ENCODE data around the gene FAM228B. TPM values are rescaled to one million over a fixed set of nuclear protein-coding genes. Genes with fewer than 3 reads are reported as not detected.

The FAM228B gene
- total RNA-seq, 6 experiments from 2014 or later: 8.3 to 11.8 (median 8.9) TPM

DNA sequence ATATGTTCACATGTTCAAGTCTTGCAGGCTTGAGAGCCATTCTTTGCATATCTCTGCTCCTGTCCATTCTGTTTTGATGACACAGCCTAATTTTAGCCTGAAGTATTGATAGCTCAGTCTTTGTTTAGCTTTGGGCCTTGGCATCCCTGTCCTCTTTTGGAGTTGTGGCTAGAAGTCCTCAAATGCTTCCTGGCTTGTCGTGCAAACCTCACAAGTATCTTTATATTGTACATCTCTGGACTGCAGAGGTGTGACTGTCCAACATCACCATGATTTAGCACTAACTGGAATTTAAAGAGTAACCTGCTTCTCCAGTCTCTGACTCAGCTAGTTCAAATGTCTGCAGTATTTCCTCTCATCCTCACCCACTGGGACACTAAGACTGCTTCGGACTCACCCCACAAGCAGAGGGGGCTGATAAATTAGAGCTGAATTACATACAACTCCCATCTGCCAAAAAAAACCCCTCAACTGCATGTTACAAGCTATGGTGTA lies 11.8 kb upstream of the FAM228B start:
- peak; percentile 14 for DNase-seq
- peaks cover 32% of the 10 kb centered on the region for H3K36me3 Mint-ChIP-seq (ENCODE audit: low read depth)
- H3K9me3 Mint-ChIP-seq: peaks cover 13% of the 10 kb centered on the region; the same call in 1 of the 2 replicates
- H3K4me1 Mint-ChIP-seq (ENCODE audit: low read depth): peaks cover 48% of the 10 kb centered on the region
- H3K27ac Mint-ChIP-seq: peak overlapping the region; percentile 74
- TF ChIP-seq, protein P1, sequence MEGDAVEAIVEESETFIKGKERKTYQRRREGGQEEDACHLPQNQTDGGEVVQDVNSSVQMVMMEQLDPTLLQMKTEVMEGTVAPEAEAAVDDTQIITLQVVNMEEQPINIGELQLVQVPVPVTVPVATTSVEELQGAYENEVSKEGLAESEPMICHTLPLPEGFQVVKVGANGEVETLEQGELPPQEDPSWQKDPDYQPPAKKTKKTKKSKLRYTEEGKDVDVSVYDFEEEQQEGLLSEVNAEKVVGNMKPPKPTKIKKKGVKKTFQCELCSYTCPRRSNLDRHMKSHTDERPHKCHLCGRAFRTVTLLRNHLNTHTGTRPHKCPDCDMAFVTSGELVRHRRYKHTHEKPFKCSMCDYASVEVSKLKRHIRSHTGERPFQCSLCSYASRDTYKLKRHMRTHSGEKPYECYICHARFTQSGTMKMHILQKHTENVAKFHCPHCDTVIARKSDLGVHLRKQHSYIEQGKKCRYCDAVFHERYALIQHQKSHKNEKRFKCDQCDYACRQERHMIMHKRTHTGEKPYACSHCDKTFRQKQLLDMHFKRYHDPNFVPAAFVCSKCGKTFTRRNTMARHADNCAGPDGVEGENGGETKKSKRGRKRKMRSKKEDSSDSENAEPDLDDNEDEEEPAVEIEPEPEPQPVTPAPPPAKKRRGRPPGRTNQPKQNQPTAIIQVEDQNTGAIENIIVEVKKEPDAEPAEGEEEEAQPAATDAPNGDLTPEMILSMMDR (IDR thresholded peaks at IDR 0.05): no peak
- peak overlapping the region; percentile 13; the same call in 1 of the 2 replicates for H3K4me3 Mint-ChIP-seq
- peaks cover 2% of the 10 kb centered on the region; the same call in 1 of the 2 replicates for H3K27me3 Mint-ChIP-seq (ENCODE audit: insufficient read depth)

DNA sequence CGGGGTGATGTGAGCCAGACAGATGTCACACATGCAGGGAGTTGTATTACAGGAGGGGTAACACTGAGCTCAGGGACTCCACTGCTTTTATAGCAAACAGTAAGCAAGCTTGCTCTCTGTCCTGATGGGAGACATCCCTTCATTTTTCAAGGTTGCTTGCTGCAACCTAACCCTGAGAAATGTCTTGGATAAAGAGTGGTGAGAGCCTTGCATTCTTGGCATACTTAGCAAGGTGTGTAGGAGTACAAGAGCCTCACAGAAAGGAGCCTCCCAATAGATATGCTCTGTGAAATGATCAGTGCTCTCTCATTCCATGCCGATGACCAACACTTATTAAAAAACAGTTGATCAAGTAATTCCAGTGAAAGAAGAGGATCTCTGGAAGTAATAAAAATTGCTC lies 8.2 kb upstream of the FAM228B start:
- DNase-seq: peak; percentile 35
- peaks cover 47% of the 10 kb centered on the region for H3K4me1 Mint-ChIP-seq (ENCODE audit: low read depth)
- peaks cover 13% of the 10 kb centered on the region; the same call in 1 of the 2 replicates for H3K9me3 Mint-ChIP-seq
- peaks cover 2% of the 10 kb centered on the region for H3K27me3 Mint-ChIP-seq (ENCODE audit: insufficient read depth)
- TF ChIP-seq, protein P1 (IDR thresholded peaks at IDR 0.05): no peak
- H3K27ac Mint-ChIP-seq: no peak overlapping the region
- H3K36me3 Mint-ChIP-seq (ENCODE audit: low read depth): peaks cover 14% of the 10 kb centered on the region
- H3K4me3 Mint-ChIP-seq: no peak overlapping the region

DNA sequence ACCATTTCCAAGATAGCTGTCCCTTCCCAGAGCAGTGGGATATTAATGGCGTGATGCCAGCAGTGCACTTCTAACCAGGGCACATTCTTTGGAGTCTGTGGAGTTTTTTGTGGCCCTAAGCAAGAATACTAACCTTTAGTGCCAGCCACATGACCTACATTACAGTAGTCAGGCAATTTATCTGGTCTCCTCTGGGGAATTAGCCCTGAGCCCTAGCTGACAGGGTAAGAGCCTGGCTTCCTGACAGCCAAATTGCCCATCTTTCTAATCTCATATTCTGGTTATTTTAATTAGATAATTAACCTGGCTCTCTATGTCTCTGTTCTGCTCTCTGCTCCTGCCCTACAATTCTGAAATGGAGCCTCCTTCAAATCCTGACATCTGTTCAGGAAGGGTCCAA lies 5.4 kb upstream of the FAM228B start:
- H3K27me3 Mint-ChIP-seq (ENCODE audit: insufficient read depth): no peaks in the 10 kb centered on the region; the same call in 1 of the 2 replicates
- TF ChIP-seq, protein P1 (IDR thresholded peaks at IDR 0.05): no peak
- H3K27ac Mint-ChIP-seq: no peak overlapping the region; the same call in 1 of the 2 replicates
- no peak overlapping the region for H3K4me3 Mint-ChIP-seq
- peaks cover 13% of the 10 kb centered on the region; the same call in 1 of the 2 replicates for H3K9me3 Mint-ChIP-seq
- no peak for DNase-seq
- H3K36me3 Mint-ChIP-seq (ENCODE audit: low read depth): peaks cover 14% of the 10 kb centered on the region
- H3K4me1 Mint-ChIP-seq (ENCODE audit: low read depth): peaks cover 33% of the 10 kb centered on the region

DNA sequence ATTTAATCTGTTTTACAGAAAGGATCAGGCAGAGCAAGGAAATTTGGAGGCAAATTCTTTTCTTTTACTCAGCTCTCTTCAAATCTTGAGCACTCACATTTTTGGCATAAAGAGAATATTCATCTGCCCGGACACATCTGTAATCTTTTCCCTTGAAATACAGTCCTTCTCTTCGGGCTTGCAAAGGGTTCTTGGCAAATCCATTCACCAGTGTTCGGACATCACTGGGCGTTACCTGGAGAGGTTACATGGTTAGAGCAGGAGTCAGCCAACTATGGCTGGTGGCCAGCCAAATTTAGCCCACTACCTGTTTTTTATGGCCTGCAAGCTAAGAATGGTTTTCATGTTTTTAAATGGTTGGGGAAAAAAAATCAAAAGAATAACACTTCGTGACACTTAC lies 2.2 kb upstream of the FAM228B start:
- no peak overlapping the region for H3K27ac Mint-ChIP-seq
- H3K27me3 Mint-ChIP-seq (ENCODE audit: insufficient read depth): peaks cover 1% of the 10 kb centered on the region
- H3K9me3 Mint-ChIP-seq: no peaks in the 10 kb centered on the region
- no peak overlapping the region for H3K4me3 Mint-ChIP-seq
- peaks cover 41% of the 10 kb centered on the region for H3K4me1 Mint-ChIP-seq (ENCODE audit: low read depth)
- DNase-seq: no peak
- H3K36me3 Mint-ChIP-seq (ENCODE audit: low read depth): peaks cover 7% of the 10 kb centered on the region; the same call in 1 of the 2 replicates
- TF ChIP-seq, protein P1 (IDR thresholded peaks at IDR 0.05): no peak

DNA sequence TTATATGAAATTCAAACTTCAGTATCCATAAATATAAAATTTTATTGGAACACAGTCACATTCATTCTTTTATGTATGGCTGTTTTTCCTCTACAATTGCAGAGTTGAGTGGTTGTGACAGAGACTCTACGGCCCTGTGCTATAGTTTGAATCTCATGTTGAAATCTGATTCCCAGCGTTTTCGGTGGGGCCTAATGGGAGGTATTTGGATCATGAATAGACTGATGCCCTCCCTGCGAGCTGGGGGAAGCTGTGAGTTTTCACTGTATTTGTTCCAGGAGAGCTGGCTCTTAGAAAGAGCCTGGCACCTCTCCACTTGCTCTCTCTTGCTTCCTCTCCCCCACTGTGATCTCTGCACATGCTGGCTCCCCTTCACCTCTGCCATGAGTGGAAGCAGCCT lies 1.8 kb upstream of the FAM228B start:
- TF ChIP-seq, protein P1 (IDR thresholded peaks at IDR 0.05): no peak
- Mint-ChIP-seq H3K27ac (no peak overlapping the region), H3K4me3 (no peak overlapping the region), H3K4me1 (ENCODE audit: low read depth) (peaks cover 42% of the 10 kb centered on the region), H3K9me3 (no peaks in the 10 kb centered on the region), H3K27me3 (ENCODE audit: insufficient read depth) (peaks cover 1% of the 10 kb centered on the region), H3K36me3 (ENCODE audit: low read depth) (peaks cover 7% of the 10 kb centered on the region; the same call in 1 of the 2 replicates)
- no peak for DNase-seq
